T-helper 1 cell treated with Interleukin-12 subunit alpha and Interleukin-12 subunit beta and Interleukin-4 antibody, amounts not matched to agents 30 ng/mL and 1 ng/mL, for 36 hours (primary cell): ENCODE data around the gene OR56A3. TPM values are rescaled to one million over a fixed set of nuclear protein-coding genes. Genes with fewer than 3 reads are reported as not detected.

ENCODE experiments used
- intact Hi-C: fragments of 100-400 bp; cut with micrococcal nuclease; formaldehyde crosslinking; loops from one replicate; pipeline ENCODE4 v1.15.1; 2024
- total RNA-seq: library from RNA; stranded (reverse); gene quantifications from 2 replicates; pipeline ENCODE4 v1.2.3, GENCODE V29; 2022

Gene OR56A3
- total RNA-seq, 1 donor from 2014 or later: not detected

DNA sequence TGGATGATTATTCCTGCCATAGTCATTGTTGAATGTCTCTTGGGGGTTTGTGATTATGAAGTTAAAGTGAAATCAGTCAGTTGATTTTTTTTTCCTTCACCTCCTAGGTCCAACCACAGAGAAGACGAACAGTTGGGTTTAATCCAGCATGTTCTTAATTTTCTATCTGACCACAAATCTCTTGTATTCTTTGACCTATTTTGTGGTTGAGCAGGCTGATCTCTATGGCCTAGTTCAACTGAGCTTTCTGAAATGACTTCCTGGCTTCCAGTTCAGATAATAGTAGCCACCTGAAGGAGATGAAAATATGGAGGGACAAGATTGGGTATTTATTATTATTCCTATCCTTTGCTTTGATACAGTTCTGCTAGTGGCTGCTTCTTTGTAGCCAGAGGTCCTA lies 31.5 kb downstream of the OR56A3 start:
- intact Hi-C loops: no loop called here

DNA sequence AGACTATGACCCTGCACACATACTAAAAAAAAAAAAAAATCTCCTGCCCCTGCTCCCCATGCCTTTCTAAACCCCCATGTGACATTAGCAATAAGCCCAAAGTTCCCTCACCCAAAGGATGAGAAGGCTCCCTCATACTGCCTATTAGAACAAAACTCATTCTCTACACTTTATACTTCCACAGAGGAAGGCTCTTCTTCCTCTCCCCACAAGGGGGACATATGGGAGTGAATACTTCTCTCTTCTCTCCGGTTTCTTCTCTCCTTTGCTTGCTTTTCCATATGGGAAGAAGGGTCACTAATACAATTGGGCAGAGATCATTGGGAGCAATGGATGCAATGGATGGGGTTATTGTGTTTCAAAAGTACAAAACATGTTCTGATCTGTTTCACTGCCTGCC lies 41.4 kb downstream of the OR56A3 start:
- intact Hi-C loops: no loop called here

DNA sequence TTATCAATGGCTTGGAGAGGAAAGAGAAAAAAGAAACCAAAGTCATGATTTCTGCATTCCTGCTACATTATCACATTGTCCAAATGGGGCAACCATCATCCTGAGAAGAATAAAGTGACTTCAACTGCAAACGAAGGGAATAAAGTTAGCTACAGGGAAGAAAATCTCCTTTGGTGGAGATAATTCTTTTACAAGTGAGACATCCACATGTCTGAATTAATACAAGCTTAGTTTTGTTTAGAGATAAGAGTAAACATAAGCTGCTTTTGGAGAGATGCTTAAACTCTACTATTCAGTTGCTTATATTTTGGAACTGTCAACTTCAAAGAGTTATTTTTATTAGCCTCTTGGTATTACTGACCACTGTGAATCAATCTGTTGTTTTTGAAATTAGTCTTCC lies 44.8 kb downstream of the OR56A3 start, which contains the start of gene OR52L1:
OR52L1 (minus strand) TSS at position 101 of the 400 bp plus-strand sequence; CDS start at position 46, 55 bp downstream.
- intact Hi-C loops: no loop called here

DNA sequence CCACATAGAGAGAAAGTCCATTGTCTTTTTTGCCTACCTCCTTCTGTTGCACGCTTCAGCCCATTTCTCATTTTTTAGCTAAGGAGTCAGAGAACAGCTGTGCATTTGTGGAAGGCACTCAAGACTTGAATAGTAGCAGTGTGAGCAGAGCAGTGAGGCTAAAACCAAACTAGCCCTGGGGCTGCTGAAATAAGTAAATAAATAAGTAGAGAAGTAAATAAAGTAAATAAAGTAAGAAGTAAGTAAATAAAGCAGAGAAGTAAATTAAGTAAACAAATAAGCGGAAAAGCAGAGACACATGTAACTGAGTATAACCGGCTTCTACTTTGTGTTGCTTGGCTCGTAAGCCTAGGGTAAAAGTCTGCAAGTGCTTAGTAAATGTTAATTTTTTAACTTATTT lies 47.2 kb downstream of the OR56A3 start:
- intact Hi-C loops: no loop called here

DNA sequence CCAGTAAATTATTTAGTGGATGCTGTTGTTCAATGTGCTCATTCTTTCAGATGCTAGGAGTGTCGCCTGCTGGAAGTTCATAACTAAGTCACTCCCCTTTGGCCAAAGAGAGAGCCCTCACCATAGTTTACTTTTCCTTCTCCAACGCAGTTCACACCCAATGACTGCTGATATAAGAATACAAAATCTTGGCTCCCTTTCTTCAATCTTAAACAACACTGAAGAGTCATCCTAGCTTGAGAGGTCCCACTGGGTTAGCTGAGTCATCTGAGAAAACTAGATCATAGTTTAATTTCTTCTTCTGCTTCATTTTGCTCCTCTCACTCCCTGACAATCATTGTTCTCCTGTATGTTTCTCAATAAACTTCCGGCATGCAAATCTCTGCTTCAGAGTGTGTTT lies 50.1 kb downstream of the OR56A3 start:
- intact Hi-C loops: loop anchor here (1.0 kb wide), 1 partner anchor 371 kb away; no protein-coding TSS in a partner anchor

DNA sequence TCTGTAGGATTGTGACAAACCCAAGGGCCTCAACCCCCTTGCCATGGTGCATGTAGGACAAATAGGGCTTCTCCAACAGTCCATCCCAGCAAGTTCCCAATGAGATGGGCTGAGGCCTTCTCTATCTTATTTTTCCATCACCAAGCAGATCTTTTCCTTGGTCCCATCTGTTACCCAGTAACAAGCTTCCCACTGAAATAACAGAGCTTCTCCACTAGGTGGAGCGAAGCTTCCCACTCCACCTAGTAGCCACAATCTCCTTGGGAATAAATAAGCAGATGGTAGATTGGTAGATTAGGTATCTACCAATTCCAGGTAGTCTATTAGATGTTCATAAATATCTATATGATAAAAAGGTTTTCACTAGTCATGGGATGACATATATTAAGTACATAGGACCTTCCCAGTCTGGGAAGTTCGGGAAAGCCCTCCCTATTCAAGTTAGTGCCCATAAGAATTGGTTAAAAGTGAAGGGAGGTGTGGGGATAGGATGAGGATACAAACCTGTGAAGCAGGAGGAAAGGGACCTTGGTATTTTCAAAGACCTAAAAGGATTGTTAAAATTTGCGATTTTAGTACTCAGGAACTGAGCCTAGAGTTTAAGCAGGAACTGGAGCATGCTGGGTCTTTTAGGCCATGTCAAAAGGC lies 50.7 kb downstream of the OR56A3 start:
- intact Hi-C loops: loop anchor here (1.0 kb wide), 1 partner anchor 371 kb away; no protein-coding TSS in a partner anchor

DNA sequence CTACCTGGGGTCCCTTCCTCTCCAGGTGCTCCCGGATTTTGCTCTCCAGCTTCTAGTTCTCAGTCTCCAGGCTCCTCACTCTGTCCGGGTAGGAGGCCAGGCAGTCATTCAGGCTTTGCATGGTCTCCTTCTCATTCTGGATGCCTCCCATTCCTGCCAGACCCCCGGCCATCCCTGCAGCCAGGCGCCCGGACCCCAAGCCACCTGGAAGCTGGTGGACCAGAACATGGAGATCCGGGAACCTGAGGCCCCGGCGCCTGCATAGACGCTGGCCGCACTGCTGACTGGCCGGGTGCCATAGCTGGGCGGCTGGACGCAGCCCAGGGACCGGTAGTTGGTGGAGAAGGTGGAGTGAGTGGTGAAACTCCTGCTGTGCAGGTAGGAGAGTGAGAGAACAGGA lies 52.7 kb downstream of the OR56A3 start:
- intact Hi-C loops: no loop called here

Other genes starting within 250 kb of the OR56A3 start
- 0.17 and 0.37 TPM in 2 replicates for gene OR56B1, start 205.8 kb upstream of the OR56A3 start, total RNA-seq
- gene OR52N4, start 188.0 kb upstream of the OR56A3 start, total RNA-seq: 1.1 and 1.9 TPM in 2 replicates
- gene OR52N5, start 158.9 kb upstream of the OR56A3 start, total RNA-seq: not detected in 2 replicates
- gene OR52N1, start 151.0 kb upstream of the OR56A3 start, total RNA-seq: not detected in 2 replicates
- gene OR52N2, start 133.3 kb upstream of the OR56A3 start, total RNA-seq: not detected in 2 replicates
- not detected in 2 replicates for gene OR52E6, start 100.4 kb upstream of the OR56A3 start, total RNA-seq
- gene OR52E8, start 84.6 kb upstream of the OR56A3 start, total RNA-seq: not detected in 2 replicates
- not detected in 2 replicates for gene OR52E4, start 61.6 kb upstream of the OR56A3 start, total RNA-seq
- not detected in 2 replicates for gene OR52E5, start 49.0 kb upstream of the OR56A3 start, total RNA-seq
- gene OR56A5, start 26.2 kb downstream of the OR56A3 start, total RNA-seq: not detected in 2 replicates
- gene OR52L1, start 44.7 kb downstream of the OR56A3 start, total RNA-seq: not detected in 2 replicates
- gene OR56A4, start 64.7 kb downstream of the OR56A3 start, total RNA-seq: not detected in 2 replicates
- not detected in 2 replicates for gene OR56A1, start 88.5 kb downstream of the OR56A3 start, total RNA-seq
- not detected in 2 replicates for gene OR56B4, start 165.4 kb downstream of the OR56A3 start, total RNA-seq
- gene OR52B2, start 228.1 kb downstream of the OR56A3 start, total RNA-seq: not detected in 2 replicates